NCI-H128 (cell line): ENCODE measurements around the gene TMEM187.

Experiments used
- DNase-seq: peaks from one replicate; lab custom pipeline; 2025; ENCODE audit not compliant: unreplicated experiment; lab: John Stamatoyannopoulos, UW

TMEM187 gene

DNA sequence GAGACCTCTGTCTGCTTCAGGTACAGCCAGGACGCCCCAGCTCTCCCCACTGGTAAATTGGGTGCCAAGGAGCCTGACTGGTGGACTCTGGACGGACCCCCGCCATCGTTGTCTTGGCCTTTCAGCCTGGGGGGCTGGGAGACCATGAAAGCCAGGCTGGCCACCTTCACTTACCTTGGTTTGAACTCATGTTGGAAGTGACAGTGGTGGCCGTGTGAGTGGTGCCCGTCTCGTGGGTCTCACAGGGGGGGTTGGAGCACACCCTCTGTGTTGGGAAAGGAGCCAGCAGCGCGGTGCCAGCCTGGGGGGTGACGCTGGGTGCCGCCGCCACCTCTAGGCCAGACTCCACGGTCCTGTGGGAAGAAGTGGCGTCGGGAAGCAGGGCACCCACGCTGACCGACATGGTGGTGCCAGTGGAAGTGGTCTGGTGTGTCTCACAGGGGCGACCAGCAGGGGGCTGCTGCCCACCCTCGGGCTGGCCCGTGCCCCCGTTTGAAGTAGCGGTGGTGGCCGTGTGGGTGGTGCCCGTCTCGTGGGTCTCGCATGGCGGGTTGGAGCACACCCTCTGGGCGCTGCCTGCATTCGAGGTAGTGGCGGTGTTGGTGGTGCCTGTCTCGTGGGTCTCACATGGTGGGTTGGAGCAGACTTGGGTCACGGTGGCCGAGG lies 18.5 kb upstream of the TMEM187 start:
- no peak for DNase-seq

DNA sequence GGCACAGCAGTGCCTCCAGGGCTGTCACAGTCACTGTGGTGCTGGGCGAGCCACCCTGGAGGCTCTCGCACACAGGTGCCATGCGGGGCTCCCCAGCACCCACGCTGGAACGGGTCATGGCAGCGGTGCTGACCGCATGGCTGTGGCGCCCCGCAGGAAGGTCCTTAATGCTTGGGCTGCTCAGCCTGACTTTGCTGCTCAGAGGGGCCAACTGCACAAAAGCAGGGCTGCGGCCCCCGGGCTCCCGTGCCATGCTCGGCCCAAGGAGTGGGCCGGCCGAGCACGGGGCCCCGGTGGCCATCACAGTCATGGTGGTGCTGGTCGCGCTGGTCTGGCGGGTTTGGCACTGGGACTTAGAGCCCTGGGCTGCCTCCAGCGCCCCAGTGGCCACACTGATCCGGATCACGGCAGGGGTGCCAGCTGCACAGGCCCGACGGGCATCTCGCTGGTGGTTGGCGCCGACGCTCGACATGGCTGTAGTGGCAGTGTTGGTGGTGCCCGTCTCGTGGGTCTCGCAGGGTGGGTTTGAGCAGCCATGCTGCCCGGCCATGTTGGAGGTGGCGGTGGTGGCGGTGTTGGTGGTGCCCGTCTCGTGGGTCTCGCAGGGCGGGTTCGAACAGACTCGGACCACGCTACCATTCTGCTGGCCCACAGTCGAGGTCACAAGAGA lies 17.9 kb upstream of the TMEM187 start:
- DNase-seq: no peak

DNA sequence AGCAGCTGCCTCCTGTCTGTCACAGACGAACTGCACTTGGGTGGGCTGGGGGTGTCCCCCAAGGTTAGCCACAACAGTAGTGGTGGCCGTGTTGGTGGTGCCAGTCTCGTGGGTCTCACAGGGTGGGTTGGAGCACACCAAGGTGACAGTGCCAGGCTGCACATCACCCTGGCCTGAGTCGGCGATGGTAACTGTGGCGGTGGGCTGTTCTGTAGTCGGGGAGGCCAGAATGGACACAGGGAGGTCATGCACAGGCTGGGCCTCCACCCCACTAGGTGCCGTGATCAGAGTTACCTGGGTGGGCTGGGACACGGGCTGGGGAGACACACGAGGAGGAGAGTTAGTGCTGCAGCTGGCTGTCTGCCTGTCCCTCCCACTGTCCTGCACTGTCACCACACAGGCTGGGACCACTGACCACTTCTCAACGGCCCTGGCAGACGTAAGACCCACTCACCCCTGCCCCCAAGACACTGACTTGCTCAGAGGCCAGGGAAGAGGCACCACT lies 17.3 kb upstream of the TMEM187 start:
- no peak for DNase-seq

GRCh38 chrX:153956044-153956907 lies 16.3 kb upstream of the TMEM187 start:
- no peak for DNase-seq

- DNase-seq: no peak
Measured at GRCh38 chrX:153957224-153957623, 15.3 kb upstream of the TMEM187 start.

DNA sequence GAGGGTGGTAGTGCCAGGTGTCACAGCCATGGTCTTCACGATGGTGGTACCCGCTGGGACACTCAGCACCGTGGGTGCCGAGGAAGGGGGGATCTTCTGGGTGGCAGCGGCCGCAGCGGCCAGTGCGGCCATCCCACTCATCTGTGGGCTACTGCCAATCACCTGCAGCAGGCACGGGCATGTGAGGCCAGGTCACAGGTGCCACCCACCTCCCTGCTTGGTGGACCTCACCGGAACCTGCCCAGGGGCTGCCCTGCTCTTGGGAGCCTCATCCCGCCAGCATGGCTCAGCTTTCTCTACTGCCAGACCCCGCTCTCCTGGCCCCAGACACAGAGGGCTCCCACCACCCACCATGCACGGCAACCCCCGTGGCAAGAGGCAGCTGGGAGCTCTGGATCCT lies 13.9 kb upstream of the TMEM187 start:
- no peak for DNase-seq

DNA sequence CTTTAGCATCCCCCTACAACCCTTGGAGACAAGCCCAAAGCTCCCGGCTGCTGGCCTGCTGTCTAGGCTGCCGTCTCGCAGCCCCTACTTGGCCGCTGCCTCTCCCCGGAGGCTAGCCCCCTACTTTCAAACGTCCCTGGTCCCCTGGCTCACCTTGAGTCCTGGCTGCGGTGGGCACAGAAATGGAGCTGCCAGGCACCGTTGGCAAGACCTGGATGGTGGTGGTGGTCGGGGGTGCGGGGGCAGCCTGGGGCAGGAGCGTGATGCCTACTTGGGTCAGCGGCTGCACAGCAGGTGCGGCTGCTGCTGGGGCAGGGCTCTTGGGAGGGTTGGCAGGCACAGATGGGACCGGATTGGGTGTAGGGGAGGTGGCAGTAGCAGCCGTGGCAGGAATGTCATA lies 12.9 kb upstream of the TMEM187 start:
- no peak for DNase-seq

DNA sequence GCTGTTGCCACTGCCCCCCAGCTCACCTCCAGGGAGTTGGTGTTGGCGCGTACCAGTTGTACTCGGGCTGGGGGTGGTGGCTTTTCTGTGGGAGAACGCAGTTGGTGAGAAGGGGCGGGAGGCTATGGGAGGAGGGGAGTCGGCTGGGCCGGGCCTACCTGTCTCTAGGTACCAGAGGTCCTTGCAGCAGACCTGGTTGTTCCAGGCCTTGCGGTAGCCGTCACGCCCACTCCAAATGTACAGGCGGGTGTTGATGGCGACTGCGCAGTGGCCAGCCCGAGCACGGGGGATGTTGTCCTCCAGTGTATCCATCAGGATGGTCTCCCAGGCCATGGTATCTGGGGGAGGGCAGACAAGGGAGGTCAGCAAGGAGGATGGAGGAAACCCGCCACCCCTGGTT lies 12.5 kb upstream of the TMEM187 start:
- DNase-seq: no peak

DNA sequence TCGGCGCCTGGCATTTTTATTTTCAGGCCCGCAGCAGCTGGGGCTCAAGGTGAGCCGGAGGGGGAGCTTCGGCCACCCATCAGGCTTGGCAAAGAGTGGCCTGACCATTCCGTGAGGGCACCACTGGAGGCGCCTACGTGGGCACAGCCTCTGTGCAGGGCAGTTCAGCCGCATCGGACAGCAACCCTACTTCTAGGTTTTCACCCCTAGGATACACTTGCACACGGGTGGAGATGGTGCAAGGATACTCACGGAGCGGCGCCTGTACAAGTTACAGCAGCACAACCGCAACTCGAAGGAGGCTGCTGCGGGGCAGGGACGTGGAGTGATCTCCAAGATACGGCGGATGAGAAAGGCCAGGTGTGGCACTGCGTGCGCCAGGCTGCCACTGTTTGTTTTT lies 11.8 kb upstream of the TMEM187 start:
- DNase-seq: no peak

DNA sequence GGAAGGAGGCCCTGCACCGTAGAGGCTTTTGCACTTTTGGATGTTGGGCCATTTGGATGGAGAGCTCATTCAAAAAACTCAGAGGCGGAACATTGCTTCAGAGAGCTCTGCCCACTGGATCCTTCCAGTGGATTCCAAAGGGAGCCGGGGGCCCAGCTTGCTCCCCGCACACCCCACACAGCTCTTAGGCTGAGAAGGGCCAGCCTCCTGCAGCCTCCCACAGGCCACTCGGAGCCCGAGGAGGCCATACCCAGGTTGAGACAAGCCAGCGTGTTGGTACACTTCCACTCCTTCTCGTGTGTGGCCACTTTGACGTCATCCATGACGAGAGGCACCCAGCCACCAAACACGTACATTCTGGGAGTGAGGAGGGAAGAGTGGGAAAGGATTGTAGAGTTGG lies 11.3 kb upstream of the TMEM187 start:
- DNase-seq: no peak

GRCh38 chrX:153963546-153963945 lies 9.0 kb upstream of the TMEM187 start:
- no peak for DNase-seq

- DNase-seq: no peak
Measured at GRCh38 chrX:153964105-153964504, 8.4 kb upstream of the TMEM187 start.

DNA sequence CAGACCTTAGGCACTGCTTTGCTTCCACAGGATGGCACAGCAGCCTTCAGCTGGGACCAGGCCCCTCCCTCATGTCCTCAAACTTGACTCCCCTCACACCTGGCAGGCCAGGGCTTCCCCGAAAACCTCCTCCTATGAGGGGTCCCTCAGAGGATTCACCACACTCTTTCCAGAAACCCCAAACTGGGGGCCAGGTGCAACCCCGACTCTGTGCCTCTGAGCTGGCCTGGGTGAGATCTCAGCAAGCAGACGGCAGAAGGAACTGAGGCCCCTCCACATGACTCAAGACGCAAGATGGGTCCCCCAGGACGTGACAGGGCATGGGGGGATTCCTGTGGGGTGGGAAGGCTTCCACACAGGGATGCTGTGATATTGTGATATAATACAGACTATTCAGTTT lies 7.1 kb upstream of the TMEM187 start:
- DNase-seq: no peak

GRCh38 chrX:153966283-153966688 lies 6.3 kb upstream of the TMEM187 start:
- DNase-seq: no peak

DNA sequence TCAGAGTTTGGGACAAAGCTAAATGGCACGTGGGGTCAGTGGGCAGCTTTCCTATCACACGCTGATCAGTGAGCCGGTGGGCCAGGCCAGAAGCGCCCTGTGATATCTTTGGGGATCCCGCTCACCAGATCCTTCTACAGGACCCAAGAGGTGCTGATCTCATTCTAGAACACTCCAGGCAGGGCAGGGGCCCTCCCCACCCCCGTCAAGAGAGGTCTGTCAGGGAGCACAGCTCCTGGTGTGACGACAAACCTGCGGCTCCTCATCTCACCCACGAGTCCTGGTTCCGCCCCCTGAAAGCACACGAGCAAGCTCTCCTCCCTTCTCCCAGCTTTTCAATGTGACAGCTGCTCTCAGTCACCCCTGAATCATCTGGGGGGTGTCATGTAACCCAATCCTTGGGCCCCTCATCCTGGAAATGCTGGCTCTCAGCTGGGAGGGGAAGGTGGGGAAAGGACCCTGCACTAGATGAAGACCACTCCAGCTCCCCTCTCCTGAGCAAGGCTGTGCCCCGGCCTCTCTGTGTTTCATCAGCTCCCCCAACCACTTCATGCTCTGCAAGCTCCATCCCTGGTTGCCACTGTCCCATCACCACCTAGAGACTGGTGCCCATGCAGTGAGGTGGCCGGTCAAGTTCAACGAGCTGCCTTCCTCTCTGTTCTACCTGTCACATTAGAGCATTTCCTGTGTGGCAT lies 5.6 kb upstream of the TMEM187 start:
- no peak for DNase-seq

DNA sequence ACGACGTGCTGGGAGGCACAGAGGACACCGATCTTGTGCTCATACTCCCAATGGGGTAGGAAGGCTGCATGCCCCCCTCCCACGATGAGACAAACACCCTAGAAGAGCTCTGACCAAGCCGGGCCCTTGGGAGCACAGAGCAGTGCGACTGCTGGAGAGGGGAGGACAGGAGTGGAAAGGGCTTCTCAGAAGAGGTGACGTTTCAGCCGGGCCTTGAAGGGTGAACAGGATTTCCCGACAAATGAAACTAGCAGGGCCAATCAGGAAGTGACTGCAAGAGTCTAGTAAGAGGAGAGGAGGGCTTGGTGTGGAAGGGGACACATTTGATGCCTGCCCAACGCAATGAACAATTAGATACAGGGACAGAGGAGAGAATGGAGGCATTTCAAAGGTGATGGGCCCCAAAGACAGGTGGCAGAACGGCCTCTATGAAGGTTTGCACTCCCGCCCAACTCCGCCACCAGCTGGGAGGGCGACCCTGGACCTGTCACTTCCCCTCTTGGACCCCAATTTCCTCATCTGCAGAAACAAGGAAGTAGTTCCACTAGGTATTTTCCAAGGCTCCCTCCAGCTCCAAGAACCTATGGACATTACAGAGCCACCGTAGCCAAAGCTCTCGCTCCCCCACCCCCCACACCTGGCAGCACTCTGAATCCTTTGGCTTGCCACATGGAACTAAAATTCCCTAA lies 4.9 kb upstream of the TMEM187 start:
- no peak for DNase-seq

- DNase-seq: no peak
Measured at GRCh38 chrX:153968255-153968654, 4.3 kb upstream of the TMEM187 start.

DNA sequence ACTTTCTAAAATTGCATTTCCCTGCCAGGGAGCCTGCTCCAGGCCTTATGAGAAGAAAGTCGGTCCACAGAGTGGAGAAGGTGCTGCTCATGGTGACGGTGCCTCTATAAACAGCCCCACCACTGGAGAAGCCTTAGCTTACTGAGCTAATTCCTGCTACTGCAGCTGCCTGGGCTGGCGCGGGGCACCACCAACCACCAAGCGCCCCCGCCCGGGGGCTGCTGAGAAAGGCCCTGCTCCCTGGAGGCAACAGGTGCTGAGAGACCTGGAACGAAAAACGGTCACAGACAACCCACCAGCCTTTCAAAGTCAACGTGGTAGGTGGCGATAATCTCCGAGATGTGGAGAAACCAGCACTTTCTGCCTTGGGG lies 3.8 kb upstream of the TMEM187 start:
- no peak for DNase-seq

GRCh38 chrX:153969125-153969903 lies 3.2 kb upstream of the TMEM187 start:
- no peak for DNase-seq

GRCh38 chrX:153969904-153970356 lies 2.6 kb upstream of the TMEM187 start:
- DNase-seq: no peak
